ENCODE measurements around the gene TPM3.
A peak's percentile ranks its signal among the peaks of the same experiment; 100 is the strongest.
"Not testable (repeated sequence)": the region's sequence is repeated elsewhere in the genome, so short reads cannot be mapped to it uniquely, and the experiment has no call there.

The TPM3 gene

GRCh38 chr1:154159554-154159953, 32.3 kb downstream of the TPM3 start:
- DNase-seq, result no peak

- no peak for DNase-seq
Observed at GRCh38 chr1:154158307-154159125, 33.4 kb downstream of the TPM3 start.

GRCh38 chr1:154157520-154158306, 34.2 kb downstream of the TPM3 start:
- no peak for DNase-seq

- DNase-seq, result no peak
Observed at GRCh38 chr1:154155251-154155650, 36.6 kb downstream of the TPM3 start.

- DNase-seq, result no peak
Observed at GRCh38 chr1:154154534-154155191, 37.2 kb downstream of the TPM3 start, which contains the start of gene NUP210L. Gene NUP210L, minus strand, starts transcription at chr1:154155073.

GRCh38 chr1:154154053-154154452, 37.8 kb downstream of the TPM3 start:
- DNase-seq, result no peak

GRCh38 chr1:154151311-154151710, 40.6 kb downstream of the TPM3 start:
- no peak for DNase-seq

GRCh38 chr1:154148807-154149206, 43.1 kb downstream of the TPM3 start:
- DNase-seq, result no peak

GRCh38 chr1:154147505-154147904, 44.4 kb downstream of the TPM3 start:
- not testable (repeated sequence) for DNase-seq

GRCh38 chr1:154145986-154146385, 45.9 kb downstream of the TPM3 start:
- no peak for DNase-seq

GRCh38 chr1:154142358-154142757, 49.5 kb downstream of the TPM3 start:
- no peak for DNase-seq

- DNase-seq, result no peak
Observed at GRCh38 chr1:154141240-154141639, 50.7 kb downstream of the TPM3 start.

- DNase-seq, result no peak
Observed at GRCh38 chr1:154137888-154138287, 54.0 kb downstream of the TPM3 start.

- DNase-seq, result no peak
Observed at GRCh38 chr1:154133256-154133655, 58.6 kb downstream of the TPM3 start.

GRCh38 chr1:154129391-154129970, 62.4 kb downstream of the TPM3 start:
- DNase-seq, result no peak

- not testable (repeated sequence) for DNase-seq
Observed at GRCh38 chr1:154123205-154123604, 68.7 kb downstream of the TPM3 start.

GRCh38 chr1:154117642-154118041, 74.3 kb downstream of the TPM3 start:
- no peak for DNase-seq

GRCh38 chr1:154115180-154115579, 76.7 kb downstream of the TPM3 start:
- peak; percentile 3 for DNase-seq
